Ovary (tissue), 3 donors: ENCODE data around the gene BUB3.
"Not testable (repeated sequence)": the region's sequence is repeated elsewhere in the genome, so short reads cannot be mapped to it uniquely, and the experiment has no call there.

Source experiments
- CTCF ChIP-seq, 3 donors: fragments of 450-650 bp in 2 of 3; fragments of 200-600 bp in 1 of 3; IDR thresholded peaks; one replicate each; pipeline versions ENCODE4 v1.5.1 to v1.8.0; 2016 to 2022; ENCODE audit warnings: antibody characterized with exemption in 3 of 3, mild to moderate bottlenecking in 1 of 3
- EP300 ChIP-seq: sonication (generic); formaldehyde crosslinking; IDR thresholded peaks from one replicate; pipeline ENCODE4 v1.6.1; 2017; ENCODE audit warnings: antibody characterized with exemption
- POLR2A ChIP-seq: fragments of 450-650 bp; IDR thresholded peaks from one replicate; pipeline ENCODE4 v1.6.1; 2017; ENCODE audit warnings: antibody characterized with exemption, mild to moderate bottlenecking, moderate library complexity
- donor health status: DM: no; HTN: no; CAD: no.

GRCh38 chr10:123171616-123172015, 17.4 kb downstream of the BUB3 start:
- TF ChIP-seq CTCF (IDR thresholded peaks at IDR 0.05); POLR2A; EP300: not testable (repeated sequence)
